Neural cell (in vitro differentiated cells): Measurements from ENCODE around the gene AGO4. TPM values are rescaled to one million over a fixed set of nuclear protein-coding genes. Genes with fewer than 3 reads are reported as not detected.
"Not testable (repeated sequence)": the region's sequence is repeated elsewhere in the genome, so short reads cannot be mapped to it uniquely, and the experiment has no call there.

Source experiments
- H2AFZ ChIP-seq: fragments of 200-600, 300-800 bp; sonication (generic), shearing (Covaris generic); 2 replicates; pipeline ENCODE4 v1.6.0; 2014; ENCODE audit warnings: low read depth, mild to moderate bottlenecking, antibody characterized with exemption, low read length, moderate library complexity
- H3F3A ChIP-seq: fragments of 200-600 bp; shearing (Covaris generic); 2 replicates; pipeline ENCODE4 v1.6.1; 2016; ENCODE audit warnings: mild to moderate bottlenecking, moderate library complexity, mixed read lengths, antibody characterized with exemption, low read length; ENCODE audit not compliant: insufficient read depth, poor library complexity, severe bottlenecking
- H3K27ac ChIP-seq: fragments of 200-600, 300-800 bp; sonication (generic), shearing (Covaris generic); 2 replicates; pipeline ENCODE4 v1.5.1; 2014; ENCODE audit warnings: mild to moderate bottlenecking, low read length, moderate library complexity
- H3K27me3 ChIP-seq: fragments of 300-800, 200-600 bp; sonication (generic), shearing (Covaris generic); 2 replicates; pipeline ENCODE4 v1.6.0; 2014; ENCODE audit warnings: mild to moderate bottlenecking, low read depth, low read length, moderate library complexity; ENCODE audit not compliant: insufficient read depth
- H3K36me3 ChIP-seq: fragments of 300-800, 200-600 bp; sonication (generic), shearing (Covaris generic); 2 replicates; pipeline ENCODE4 v1.5.1; 2014; ENCODE audit warnings: mild to moderate bottlenecking, antibody characterized with exemption, low read length, moderate library complexity; ENCODE audit not compliant: insufficient read depth
- H3K4me2 ChIP-seq: fragments of 300-800, 200-600 bp; sonication (generic), shearing (Covaris generic); 2 replicates; pipeline ENCODE4 v1.6.0; 2014; ENCODE audit warnings: mild to moderate bottlenecking, low read length
- H3K4me3 ChIP-seq: fragments of 300-800, 200-600 bp; sonication (generic), shearing (Covaris generic); 2 replicates; pipeline ENCODE4 v1.5.1; 2014; ENCODE audit warnings: mild to moderate bottlenecking, low read length, moderate library complexity
- H3K79me2 ChIP-seq: fragments of 200-600 bp; shearing (Covaris generic); replicated peaks from 2 replicates; pipeline ENCODE4 v1.6.0; 2014; ENCODE audit warnings: mild to moderate bottlenecking, low read length, moderate library complexity; ENCODE audit not compliant: insufficient read depth
- H3K9ac ChIP-seq: fragments of 300-800, 200-600 bp; sonication (generic), shearing (Covaris generic); 2 replicates; pipeline ENCODE4 v1.6.1; 2016; ENCODE audit warnings: mild to moderate bottlenecking, low read length, mixed read lengths
- H3K9me2 ChIP-seq: fragments of 200-600 bp; shearing (Covaris generic); 2 replicates; pipeline ENCODE4 v1.6.1; 2016; ENCODE audit warnings: mild to moderate bottlenecking, low read length, mixed read lengths; ENCODE audit not compliant: insufficient read depth
- H3K9me3 ChIP-seq: fragments of 200-600, 300-800 bp; sonication (generic), shearing (Covaris generic); 2 replicates; pipeline ENCODE4 v1.6.1; 2016; ENCODE audit warnings: mild to moderate bottlenecking, mixed run types, low read length, moderate library complexity, mixed read lengths
- H4K20me1 ChIP-seq: fragments of 200-600 bp; shearing (Covaris generic); 2 replicates; pipeline ENCODE4 v1.6.1; 2016; ENCODE audit warnings: mild to moderate bottlenecking, mixed run types; ENCODE audit not compliant: insufficient read depth
- CTCF ChIP-seq: fragments of 450-650 bp; IDR thresholded peaks from 2 replicates; pipeline ENCODE4 v1.5.1; 2014; ENCODE audit warnings: antibody characterized with exemption, mild to moderate bottlenecking, moderate library complexity; ENCODE audit not compliant: poor library complexity, severe bottlenecking
- EP300 ChIP-seq: fragments of 450-650 bp; conservative IDR thresholded peaks from 2 replicates; pipeline ENCODE4 v1.6.1; 2014; ENCODE audit warnings: antibody characterized with exemption, mild to moderate bottlenecking, moderate library complexity; ENCODE audit not compliant: poor library complexity, severe bottlenecking
- EZH2 ChIP-seq: fragments of 200-600, 300-800 bp; shearing (Covaris generic), sonication (generic); IDR thresholded peaks from 2 replicates; pipeline ENCODE4 v1.6.1; 2014; ENCODE audit warnings: antibody characterized with exemption, low read length, borderline replicate concordance, mild to moderate bottlenecking; ENCODE audit not compliant: insufficient read depth, poor library complexity, severe bottlenecking
- MXI1 ChIP-seq: fragments of 450-650 bp; conservative IDR thresholded peaks from 2 replicates; pipeline ENCODE4 v1.6.1; 2014; ENCODE audit warnings: antibody characterized with exemption, mild to moderate bottlenecking; ENCODE audit not compliant: poor library complexity, severe bottlenecking
- POLR2AphosphoS5 ChIP-seq: IDR thresholded peaks from 2 replicates; pipeline ENCODE4 v1.6.1; 2012
- RAD21 ChIP-seq: fragments of 450-650 bp; conservative IDR thresholded peaks from 2 replicates; pipeline ENCODE4 v1.6.1; 2014; ENCODE audit warnings: antibody characterized with exemption, mild to moderate bottlenecking, moderate library complexity
- REST ChIP-seq: IDR thresholded peaks from 2 replicates; pipeline ENCODE4 v1.6.1; 2012; ENCODE audit warnings: borderline replicate concordance
- SMC3 ChIP-seq: fragments of 450-650 bp; conservative IDR thresholded peaks from 2 replicates; pipeline ENCODE4 v1.6.1; 2014; ENCODE audit warnings: antibody characterized with exemption, mild to moderate bottlenecking, moderate library complexity; ENCODE audit not compliant: poor library complexity
- TAF1 ChIP-seq: IDR thresholded peaks from 2 replicates; pipeline ENCODE4 v1.6.1; 2012; ENCODE audit warnings: low read depth
- polyA plus RNA-seq: library from polyadenylated mRNA; depleted of rRNA; stranded (reverse); fragments of >200 nt; gene quantifications from 2 replicates; pipeline ENCODE4 v1.2.3, GENCODE V29; 2014

The AGO4 gene
- polyA plus RNA-seq, 1 donor from 2014 or later = 51.9 TPM

- no peaks in the 10 kb centered on the region for H3K27me3 ChIP-seq
- no peaks in the 10 kb centered on the region for H3K9me2 ChIP-seq
- H3K36me3 ChIP-seq = no peaks in the 10 kb centered on the region
- H3F3A ChIP-seq = no peaks in the 10 kb centered on the region
- H3K4me3 ChIP-seq = no peak overlapping the region
- H3K4me2 ChIP-seq = no peak overlapping the region
- H3K27ac ChIP-seq = no peak overlapping the region
- H3K79me2 ChIP-seq = no peaks in the 10 kb centered on the region
- H2AFZ ChIP-seq = no peak overlapping the region
- TF ChIP-seq EZH2 = no peak
- TF ChIP-seq CTCF = no peak
- TF ChIP-seq RAD21 = no peak
- no peak for TF ChIP-seq SMC3
- TF ChIP-seq REST = no peak
- no peak for TF ChIP-seq EP300
- TF ChIP-seq TAF1 = no peak
- no peak for TF ChIP-seq POLR2AphosphoS5
- no peak for TF ChIP-seq MXI1
- no peaks in the 10 kb centered on the region for H3K9me3 ChIP-seq
- no peak overlapping the region for H3K9ac ChIP-seq
- H4K20me1 ChIP-seq = no peaks in the 10 kb centered on the region
Observed at GRCh38 chr1:35864813-35865212, 57.0 kb downstream of the AGO4 start.

GRCh38 chr1:35866991-35867390 is 59.2 kb downstream of the AGO4 start:
- no peaks in the 10 kb centered on the region for H3K79me2 ChIP-seq
- H4K20me1 ChIP-seq = no peaks in the 10 kb centered on the region
- H3F3A ChIP-seq = no peaks in the 10 kb centered on the region
- H3K4me2 ChIP-seq = no peak overlapping the region
- no peak overlapping the region for H3K27ac ChIP-seq
- TF ChIP-seq CTCF (no peak), EP300 (no peak), TAF1 (no peak), REST (no peak), SMC3 (no peak), MXI1 (no peak), EZH2 (no peak), RAD21 (no peak), POLR2AphosphoS5 (no peak)
- no peaks in the 10 kb centered on the region for H3K9me3 ChIP-seq
- no peaks in the 10 kb centered on the region for H3K9me2 ChIP-seq
- H2AFZ ChIP-seq = no peak overlapping the region
- no peaks in the 10 kb centered on the region for H3K36me3 ChIP-seq
- H3K4me3 ChIP-seq = no peak overlapping the region
- H3K9ac ChIP-seq = no peak overlapping the region
- H3K27me3 ChIP-seq = no peaks in the 10 kb centered on the region

- not testable (repeated sequence) for H4K20me1 ChIP-seq, H3K27me3 ChIP-seq, H3K9me3 ChIP-seq, H3K4me3 ChIP-seq, H3K79me2 ChIP-seq, H3K27ac ChIP-seq, H3K9me2 ChIP-seq, H3K4me2 ChIP-seq, H3K9ac ChIP-seq, H2AFZ ChIP-seq, H3F3A ChIP-seq, H3K36me3 ChIP-seq
Observed at GRCh38 chr1:35869245-35869950, 61.6 kb downstream of the AGO4 start.
